GM12872 (cell line): ENCODE results near the gene LMNA.

ENCODE experiments used
- CTCF ChIP-seq: IDR thresholded peaks from 3 replicates; pipeline ENCODE4 v1.5.1; 2011; ENCODE audit warnings: low read depth, mild to moderate bottlenecking, low read length, moderate library complexity; ENCODE audit not compliant: insufficient read depth

The LMNA gene

GRCh38 chr1:156128308-156128653 lies 13.8 kb downstream of the LMNA start:
- TF ChIP-seq CTCF, result no peak

GRCh38 chr1:156128654-156129597 lies 14.4 kb downstream of the LMNA start:
- TF ChIP-seq CTCF, result no peak

DNA sequence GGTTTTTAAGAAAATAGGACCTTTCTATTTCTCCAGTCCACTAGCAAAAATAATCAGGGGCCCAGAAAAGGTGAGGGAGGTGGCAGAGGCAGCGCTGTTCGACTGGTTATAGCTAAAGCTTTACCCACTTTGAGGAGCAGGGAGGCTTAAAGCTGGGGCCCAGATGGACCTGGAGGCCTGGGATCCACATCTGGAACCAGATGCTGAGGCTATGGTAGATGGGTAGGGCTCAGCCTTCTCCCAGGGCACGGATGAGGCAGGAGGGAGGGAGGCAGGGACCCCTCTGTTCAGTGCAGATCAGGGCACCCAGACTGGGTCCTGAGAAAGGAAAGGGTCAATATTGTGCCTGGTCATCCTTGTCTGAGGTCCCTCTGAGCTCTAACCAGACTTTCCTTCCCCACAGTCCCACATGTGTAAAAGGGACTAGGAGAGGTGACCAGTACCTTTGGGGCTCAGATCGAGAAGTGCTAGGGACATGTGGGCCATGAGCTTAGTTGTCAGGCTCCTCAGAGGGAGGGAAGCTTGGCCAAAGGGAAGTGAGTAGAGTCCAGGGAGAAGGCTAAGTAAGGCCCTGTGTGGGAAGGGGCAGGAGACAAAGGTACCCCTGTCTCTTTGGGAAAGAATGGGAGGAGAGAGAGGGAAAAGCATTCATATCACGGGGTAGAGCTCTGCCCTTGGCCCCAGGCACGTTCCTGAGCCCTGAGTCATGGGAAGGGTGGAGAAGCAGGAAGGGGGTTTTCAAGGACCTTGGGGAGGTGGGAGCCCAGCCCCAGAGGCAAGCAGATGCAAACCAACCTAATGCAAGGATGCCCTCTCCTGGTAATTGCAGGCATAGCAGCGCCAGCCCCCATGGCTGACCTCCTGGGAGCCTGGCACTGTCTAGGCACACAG lies 15.4 kb downstream of the LMNA start:
- peak; percentile 99 for TF ChIP-seq CTCF

DNA sequence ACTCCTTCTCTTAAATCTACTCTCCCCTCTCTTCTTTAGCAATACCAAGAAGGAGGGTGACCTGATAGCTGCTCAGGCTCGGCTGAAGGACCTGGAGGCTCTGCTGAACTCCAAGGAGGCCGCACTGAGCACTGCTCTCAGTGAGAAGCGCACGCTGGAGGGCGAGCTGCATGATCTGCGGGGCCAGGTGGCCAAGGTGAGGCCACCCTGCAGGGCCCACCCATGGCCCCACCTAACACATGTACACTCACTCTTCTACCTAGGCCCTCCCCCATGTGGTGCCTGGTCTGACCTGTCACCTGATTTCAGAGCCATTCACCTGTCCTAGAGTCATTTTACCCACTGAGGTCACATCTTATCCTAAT lies 16.0 kb downstream of the LMNA start:
- TF ChIP-seq CTCF, result no peak

- no peak for TF ChIP-seq CTCF
Measured at GRCh38 chr1:156134716-156135435, 20.4 kb downstream of the LMNA start.

GRCh38 chr1:156135930-156136871 lies 21.7 kb downstream of the LMNA start:
- no peak for TF ChIP-seq CTCF
